AG10803 (cell line): ENCODE measurements around the gene IGSF9.
"Not testable (repeated sequence)": the region's sequence is repeated elsewhere in the genome, so short reads cannot be mapped to it uniquely, and the experiment has no call there.

Source experiments
- DNase-seq: peaks from one replicate; pipeline ENCODE4 v3.0.0; 2010; ENCODE audit warnings: low read depth
- H3K4me3 ChIP-seq: 2 replicates; pipeline ENCODE4 v1.5.1; 2011; ENCODE audit warnings: mild to moderate bottlenecking, low read length, control low read depth
- TF ChIP-seq, protein P1 (sequence below): conservative IDR thresholded peaks from 2 replicates; pipeline ENCODE4 v1.5.1; 2011; ENCODE audit warnings: mild to moderate bottlenecking, low read length, control low read depth, inconsistent platforms

IGSF9 gene

DNA sequence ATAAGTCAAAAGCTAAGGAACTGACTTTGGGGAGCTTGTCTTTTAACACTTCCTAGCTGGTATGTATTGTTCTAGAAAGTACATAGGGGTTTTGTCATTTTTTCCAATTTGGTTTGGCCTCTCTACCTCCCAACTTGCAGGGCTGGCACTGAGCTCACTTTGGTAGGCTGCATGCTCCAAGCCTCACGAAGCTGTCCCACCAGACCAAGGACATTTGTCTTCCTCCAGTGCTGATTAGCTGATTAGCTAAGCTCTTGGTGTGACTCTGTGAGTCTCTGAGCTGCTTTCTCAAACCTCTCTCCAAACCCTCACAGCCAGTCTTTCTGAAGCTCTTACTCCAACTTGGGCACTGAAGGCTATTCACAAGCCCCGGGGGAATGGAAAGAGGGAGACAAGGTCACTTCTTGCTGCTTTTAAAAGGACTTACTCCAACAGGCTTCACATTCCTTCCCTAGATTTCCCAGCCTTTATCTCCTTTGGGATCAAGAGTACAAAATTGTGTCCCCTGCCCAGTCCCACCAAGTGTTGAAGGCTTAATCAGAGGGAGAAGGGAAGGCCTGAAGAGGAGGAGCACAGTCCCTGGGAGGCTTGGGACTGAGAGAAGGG, 44.6 kb downstream of the IGSF9 start:
- TF ChIP-seq, protein P1, sequence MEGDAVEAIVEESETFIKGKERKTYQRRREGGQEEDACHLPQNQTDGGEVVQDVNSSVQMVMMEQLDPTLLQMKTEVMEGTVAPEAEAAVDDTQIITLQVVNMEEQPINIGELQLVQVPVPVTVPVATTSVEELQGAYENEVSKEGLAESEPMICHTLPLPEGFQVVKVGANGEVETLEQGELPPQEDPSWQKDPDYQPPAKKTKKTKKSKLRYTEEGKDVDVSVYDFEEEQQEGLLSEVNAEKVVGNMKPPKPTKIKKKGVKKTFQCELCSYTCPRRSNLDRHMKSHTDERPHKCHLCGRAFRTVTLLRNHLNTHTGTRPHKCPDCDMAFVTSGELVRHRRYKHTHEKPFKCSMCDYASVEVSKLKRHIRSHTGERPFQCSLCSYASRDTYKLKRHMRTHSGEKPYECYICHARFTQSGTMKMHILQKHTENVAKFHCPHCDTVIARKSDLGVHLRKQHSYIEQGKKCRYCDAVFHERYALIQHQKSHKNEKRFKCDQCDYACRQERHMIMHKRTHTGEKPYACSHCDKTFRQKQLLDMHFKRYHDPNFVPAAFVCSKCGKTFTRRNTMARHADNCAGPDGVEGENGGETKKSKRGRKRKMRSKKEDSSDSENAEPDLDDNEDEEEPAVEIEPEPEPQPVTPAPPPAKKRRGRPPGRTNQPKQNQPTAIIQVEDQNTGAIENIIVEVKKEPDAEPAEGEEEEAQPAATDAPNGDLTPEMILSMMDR: no peak
- no peak overlapping the region for H3K4me3 ChIP-seq
- DNase-seq: no peak

DNA sequence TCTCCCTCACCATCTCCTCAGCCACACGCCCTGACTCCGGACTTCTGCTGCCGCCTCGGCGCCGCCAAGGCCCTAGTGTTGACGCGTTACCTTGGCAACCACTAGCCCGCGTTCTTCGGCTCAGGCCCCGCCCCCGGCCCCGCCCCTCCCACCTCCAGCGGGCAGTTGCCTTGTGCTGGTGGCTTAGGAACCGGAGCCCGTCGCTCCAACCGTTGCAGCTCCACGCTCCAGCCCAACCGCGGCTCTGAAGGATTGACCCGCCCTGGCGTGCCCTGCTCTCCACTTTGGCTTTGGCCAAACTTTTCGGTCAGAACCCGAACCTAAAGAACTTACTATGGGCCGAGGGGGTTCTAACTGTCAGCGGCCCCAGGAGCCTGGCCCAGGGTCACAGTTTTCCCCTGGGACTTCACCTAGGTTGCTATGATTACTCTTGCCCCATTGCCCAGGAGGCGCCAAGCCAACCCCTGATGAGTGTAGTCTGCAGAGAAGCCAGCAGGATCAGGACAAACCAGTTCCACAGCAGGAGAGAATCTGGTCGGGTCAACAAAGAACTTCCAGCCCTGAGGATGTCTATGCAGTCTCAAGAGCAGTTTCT, 45.2 kb downstream of the IGSF9 start, which contains the start of gene CFAP45:
Gene CFAP45, minus strand, starts transcription at position 80 of the 595 bp plus-strand sequence. Its CDS starts 67 bp downstream, at position 13.
- DNase-seq: peak; percentile 61
- TF ChIP-seq, protein P1: no peak
- no peak within 1 kb of the TSS for H3K4me3 ChIP-seq

DNA sequence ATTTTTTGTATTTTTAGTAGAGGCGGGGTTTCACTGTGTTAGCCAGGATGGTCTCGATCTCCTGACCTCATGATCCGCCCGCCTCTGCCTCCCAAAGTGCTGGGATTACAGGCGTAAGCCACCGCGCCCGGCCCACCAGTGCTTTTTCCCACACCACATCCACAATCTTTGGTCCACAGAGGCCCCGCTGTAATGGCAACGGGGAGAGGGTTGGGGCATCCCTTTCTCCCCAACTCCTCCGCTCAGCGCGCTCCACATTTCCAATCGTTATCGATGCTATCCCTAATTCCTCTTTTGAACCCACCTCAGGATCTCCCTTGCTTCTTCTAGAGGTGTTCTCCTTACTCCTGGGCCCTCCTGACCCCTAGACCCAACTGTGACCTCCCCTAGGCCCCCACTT, 45.8 kb downstream of the IGSF9 start:
- not testable (repeated sequence) for H3K4me3 ChIP-seq, DNase-seq

DNA sequence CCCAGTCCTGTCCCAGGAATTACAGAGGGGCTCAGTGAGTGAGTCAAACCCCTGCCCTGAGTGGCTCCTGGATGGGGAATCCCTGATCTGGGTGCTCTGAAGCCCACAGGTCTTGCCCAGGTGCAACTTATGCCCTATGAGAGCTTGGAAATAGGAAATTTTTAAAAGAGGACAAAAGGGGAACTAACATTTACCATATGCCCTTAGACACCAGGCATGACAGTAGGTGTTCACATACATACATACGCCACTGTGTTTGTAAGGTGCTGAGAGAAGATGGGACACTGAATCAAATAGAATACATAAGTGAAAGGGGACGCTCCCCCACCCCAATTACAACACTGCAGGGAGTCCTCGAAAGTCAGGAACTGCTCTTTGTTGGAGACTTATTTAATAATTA, 46.9 kb downstream of the IGSF9 start:
- TF ChIP-seq, protein P1: no peak
- no peak for DNase-seq
- no peak overlapping the region for H3K4me3 ChIP-seq

DNA sequence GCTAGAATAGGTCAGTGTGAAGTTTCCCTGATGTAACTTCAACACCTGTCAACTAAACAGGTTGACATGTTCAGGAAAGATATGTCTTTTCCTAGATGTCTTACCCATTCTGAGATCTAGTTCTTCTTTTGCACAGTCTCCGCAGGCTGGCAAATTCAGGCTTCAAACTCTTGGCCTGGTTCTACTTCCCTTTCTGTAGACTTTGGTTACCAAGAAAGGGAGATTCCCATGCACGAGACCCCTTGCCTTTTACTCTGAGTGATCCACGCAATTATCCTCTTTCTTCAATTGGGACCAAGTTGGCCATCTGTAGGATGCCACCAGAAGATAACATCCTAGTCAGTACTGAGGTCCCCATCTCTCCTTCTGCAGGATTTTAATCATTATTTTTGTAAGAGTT, 47.5 kb downstream of the IGSF9 start:
- no peak for DNase-seq
- no peak overlapping the region for H3K4me3 ChIP-seq
- TF ChIP-seq, protein P1: no peak

DNA sequence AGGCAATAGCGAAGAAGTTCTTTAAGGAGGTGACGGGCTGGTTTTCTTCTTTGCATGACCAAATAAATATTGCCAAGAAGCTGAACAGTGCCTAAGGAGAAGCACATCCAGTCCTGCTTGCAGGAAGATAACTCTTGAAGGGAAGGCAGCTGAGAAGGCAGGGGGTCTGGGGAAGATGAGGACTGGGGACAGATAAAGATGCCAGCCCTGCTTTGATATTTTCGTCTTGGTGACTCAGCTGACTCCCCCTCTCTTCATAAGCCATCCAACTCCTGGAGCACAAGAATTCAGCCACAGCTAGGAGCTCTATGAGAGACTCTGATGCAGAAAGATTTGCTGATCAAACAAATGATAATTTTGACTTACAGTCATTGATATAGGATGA, 48.9 kb downstream of the IGSF9 start:
- DNase-seq: no peak

DNA sequence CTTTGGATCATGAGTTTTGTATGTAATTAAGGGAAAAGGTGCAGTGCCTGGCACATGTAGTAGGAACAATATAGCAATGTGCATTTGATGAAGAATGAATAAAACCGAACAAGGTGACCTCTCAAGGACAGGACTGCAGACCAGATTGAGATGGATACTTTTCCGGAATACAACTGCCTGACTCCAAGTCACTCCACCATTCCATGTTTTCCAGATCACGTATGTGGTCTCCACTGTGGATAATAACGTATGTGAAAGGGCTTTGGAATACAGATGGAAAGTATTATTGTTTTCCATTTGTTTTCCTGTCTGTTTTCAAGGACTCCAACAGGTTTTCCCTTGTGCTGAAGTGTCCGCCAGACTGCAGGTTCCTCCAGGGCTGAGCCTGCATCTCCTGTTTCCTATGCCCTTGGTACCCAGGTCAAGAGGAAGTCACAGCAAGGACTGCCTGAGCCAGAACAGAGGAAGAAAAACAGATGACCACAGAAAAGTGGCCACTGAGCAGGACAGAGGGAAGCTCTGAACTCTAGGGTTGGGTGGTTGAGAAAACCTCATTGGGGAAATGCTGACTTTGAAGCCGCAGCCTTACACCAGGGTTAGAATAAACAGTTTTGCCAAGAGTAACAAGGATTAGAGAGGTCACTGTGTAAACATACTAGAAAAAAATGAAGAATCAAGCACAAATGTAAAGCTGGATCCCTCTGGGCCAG, 49.4 kb downstream of the IGSF9 start:
- TF ChIP-seq, protein P1: no peak
- no peak overlapping the region for H3K4me3 ChIP-seq
- DNase-seq: no peak

More for the DNA sequence above, 48.9 kb downstream of the IGSF9 start:
- TF ChIP-seq, protein P1: no peak
- H3K4me3 ChIP-seq: no peak overlapping the region
